Lower lobe of right lung (tissue), 2 donors: ENCODE data around the gene SERP2. TPM values are rescaled to one million over a fixed set of nuclear protein-coding genes. Genes with fewer than 3 reads are reported as not detected.

Experiments
- ATAC-seq, 2 donors: fragments of 200-7000 bp; cut with Tn5 transposase; one replicate each; pipeline ENCODE4 v1.9.1; 2020 to 2022; ENCODE audit warnings: mild to moderate bottlenecking in 2 of 2, moderate library complexity in 2 of 2
- DNase-seq: peaks from one replicate; pipeline ENCODE4 v3.0.0-alpha.2; 2020
- H3K27ac ChIP-seq: fragments of 200-600 bp; one replicate; pipeline ENCODE4 v1.8.0; 2022
- H3K27me3 ChIP-seq: fragments of 200-600 bp; one replicate; pipeline ENCODE4 v1.8.0; 2022; ENCODE audit warnings: low read depth
- H3K36me3 ChIP-seq: fragments of 200-600 bp; one replicate; pipeline ENCODE4 v1.8.0; 2022; ENCODE audit warnings: mild to moderate bottlenecking
- H3K4me1 ChIP-seq: fragments of 200-600 bp; one replicate; pipeline ENCODE4 v1.8.0; 2022
- H3K4me3 ChIP-seq: fragments of 200-600 bp; one replicate; pipeline ENCODE4 v1.8.0; 2022; ENCODE audit warnings: mild to moderate bottlenecking
- H3K9me3 ChIP-seq: fragments of 200-600 bp; one replicate; pipeline ENCODE4 v1.8.0; 2022
- CTCF ChIP-seq: fragments of 200-600 bp; IDR thresholded peaks from one replicate; pipeline ENCODE4 v1.8.0; 2022; ENCODE audit warnings: antibody characterized with exemption, mild to moderate bottlenecking
- intact Hi-C: fragments of 100-400 bp; cut with DNase I; formaldehyde crosslinking; loops from one replicate; pipeline ENCODE4 v1.11.0; 2022
- total RNA-seq: library from RNA; stranded (reverse); fragmentation: NEBNext Ultra II Directional; extraction: Animal tissue kit (Norgen Biotek cat#: 25700); gene quantifications from one replicate; pipeline ENCODE4 v1.2.1, GENCODE V29; 2021
- donor health status: DM: no; HTN: yes; CAD: no; lungs with severe emphysema.

SERP2 gene
- total RNA-seq, 1 donor from 2014 or later: 3.7 TPM

GRCh38 chr13:44393391-44393790, 19.8 kb downstream of the SERP2 start:
- no peaks in the 10 kb centered on the region for H3K27me3 ChIP-seq
- ATAC-seq: peak; percentile 47 to 74
- no peaks in the 10 kb centered on the region for H3K9me3 ChIP-seq
- intact Hi-C loops: no loop called here
- DNase-seq: no peak
- TF ChIP-seq CTCF: no peak
- H3K4me1 ChIP-seq: peaks cover 6% of the 10 kb centered on the region
- no peaks in the 10 kb centered on the region for H3K36me3 ChIP-seq
- no peak overlapping the region for H3K4me3 ChIP-seq
- H3K27ac ChIP-seq: no peak overlapping the region

GRCh38 chr13:44394658-44395057, 21.0 kb downstream of the SERP2 start:
- DNase-seq: no peak
- Histone ChIP-seq H3K9me3 (no peaks in the 10 kb centered on the region), H3K27me3 (no peaks in the 10 kb centered on the region), H3K27ac (no peak overlapping the region), H3K4me3 (no peak overlapping the region), H3K4me1 (peaks cover 6% of the 10 kb centered on the region), H3K36me3 (no peaks in the 10 kb centered on the region)
- ATAC-seq: no peak
- intact Hi-C loops: no loop called here
- TF ChIP-seq CTCF: no peak

- Histone ChIP-seq H3K27ac (no peak overlapping the region), H3K4me3 (no peak overlapping the region), H3K4me1 (peaks cover 6% of the 10 kb centered on the region), H3K27me3 (no peaks in the 10 kb centered on the region), H3K36me3 (no peaks in the 10 kb centered on the region), H3K9me3 (no peaks in the 10 kb centered on the region)
- no peak for DNase-seq
- no peak for ATAC-seq
- TF ChIP-seq CTCF: no peak
- intact Hi-C loops: no loop called here
Observed at GRCh38 chr13:44395976-44396694, 22.5 kb downstream of the SERP2 start.

- DNase-seq (peak; percentile 28), ATAC-seq (peak; percentile 31 to 61)
- H3K4me3 ChIP-seq: no peak overlapping the region
- H3K4me1 ChIP-seq: peaks cover 6% of the 10 kb centered on the region
- H3K27me3 ChIP-seq: no peaks in the 10 kb centered on the region
- H3K9me3 ChIP-seq: no peaks in the 10 kb centered on the region
- intact Hi-C loops: no loop called here
- no peak for TF ChIP-seq CTCF
- peak overlapping the region; percentile 25 for H3K27ac ChIP-seq
- H3K36me3 ChIP-seq: no peaks in the 10 kb centered on the region
Observed at GRCh38 chr13:44396701-44397580, 23.3 kb downstream of the SERP2 start.

- ATAC-seq (no peak), DNase-seq (no peak)
- intact Hi-C loops: no loop called here
- Histone ChIP-seq H3K27ac (peak overlapping the region; percentile 25), H3K27me3 (no peaks in the 10 kb centered on the region), H3K4me1 (peaks cover 6% of the 10 kb centered on the region), H3K36me3 (no peaks in the 10 kb centered on the region), H3K4me3 (no peak overlapping the region), H3K9me3 (no peaks in the 10 kb centered on the region)
- no peak for TF ChIP-seq CTCF
Observed at GRCh38 chr13:44397766-44398223, 24.2 kb downstream of the SERP2 start.
